Activated naive CD8-positive, alpha-beta T cell (primary cell): ENCODE measurements around the gene TNFSF10.
A peak's percentile ranks its signal among the peaks of the same experiment; 100 is the strongest.

ENCODE experiments used
- H3K27ac Mint-ChIP-seq: one replicate; pipeline ENCODE4 v1.8.0; 2021; ENCODE audit warnings: mixed read lengths
- H3K27me3 Mint-ChIP-seq: one replicate; pipeline ENCODE4 v1.8.0; 2021; ENCODE audit warnings: mixed read lengths
- H3K36me3 Mint-ChIP-seq: one replicate; pipeline ENCODE4 v1.8.0; 2021; ENCODE audit warnings: mixed read lengths
- H3K4me1 Mint-ChIP-seq: one replicate; pipeline ENCODE4 v1.8.0; 2021; ENCODE audit warnings: low read depth, mixed read lengths
- H3K4me3 Mint-ChIP-seq: one replicate; pipeline ENCODE4 v1.8.0; 2021; ENCODE audit warnings: mild to moderate bottlenecking, mixed read lengths
- H3K9me3 Mint-ChIP-seq: one replicate; pipeline ENCODE4 v1.8.0; 2021; ENCODE audit warnings: low read depth, mixed read lengths

Gene TNFSF10

GRCh38 chr3:172552607-172553006 is 29.4 kb upstream of the TNFSF10 start:
- Mint-ChIP-seq H3K4me1 (peaks cover 19% of the 10 kb centered on the region), H3K9me3 (no peaks in the 10 kb centered on the region), H3K27ac (no peak overlapping the region), H3K27me3 (no peaks in the 10 kb centered on the region), H3K36me3 (no peaks in the 10 kb centered on the region), H3K4me3 (no peak overlapping the region)

DNA sequence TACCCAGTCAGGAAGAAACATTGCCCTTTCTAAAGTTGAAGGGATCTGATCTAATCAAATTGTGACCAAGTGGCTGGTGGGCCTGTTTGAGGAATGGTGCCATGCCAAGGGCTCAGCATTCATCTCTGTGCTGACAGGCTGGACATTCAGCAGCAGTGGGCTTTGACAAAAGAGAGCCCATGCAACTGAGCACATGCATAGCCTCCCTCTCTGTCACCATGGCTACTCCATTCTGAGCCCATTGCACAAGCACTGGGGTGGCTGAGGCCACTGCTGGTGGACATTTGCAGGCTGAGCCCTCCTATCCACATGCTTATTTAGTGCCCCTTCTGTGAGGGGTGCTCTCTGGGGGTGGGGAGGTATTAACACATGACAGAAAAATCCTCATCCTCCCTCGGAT is 28.6 kb upstream of the TNFSF10 start:
- H3K4me1 Mint-ChIP-seq: peaks cover 21% of the 10 kb centered on the region
- H3K9me3 Mint-ChIP-seq: no peaks in the 10 kb centered on the region
- H3K36me3 Mint-ChIP-seq: no peaks in the 10 kb centered on the region
- H3K27me3 Mint-ChIP-seq: no peaks in the 10 kb centered on the region
- no peak overlapping the region for H3K27ac Mint-ChIP-seq
- no peak overlapping the region for H3K4me3 Mint-ChIP-seq

DNA sequence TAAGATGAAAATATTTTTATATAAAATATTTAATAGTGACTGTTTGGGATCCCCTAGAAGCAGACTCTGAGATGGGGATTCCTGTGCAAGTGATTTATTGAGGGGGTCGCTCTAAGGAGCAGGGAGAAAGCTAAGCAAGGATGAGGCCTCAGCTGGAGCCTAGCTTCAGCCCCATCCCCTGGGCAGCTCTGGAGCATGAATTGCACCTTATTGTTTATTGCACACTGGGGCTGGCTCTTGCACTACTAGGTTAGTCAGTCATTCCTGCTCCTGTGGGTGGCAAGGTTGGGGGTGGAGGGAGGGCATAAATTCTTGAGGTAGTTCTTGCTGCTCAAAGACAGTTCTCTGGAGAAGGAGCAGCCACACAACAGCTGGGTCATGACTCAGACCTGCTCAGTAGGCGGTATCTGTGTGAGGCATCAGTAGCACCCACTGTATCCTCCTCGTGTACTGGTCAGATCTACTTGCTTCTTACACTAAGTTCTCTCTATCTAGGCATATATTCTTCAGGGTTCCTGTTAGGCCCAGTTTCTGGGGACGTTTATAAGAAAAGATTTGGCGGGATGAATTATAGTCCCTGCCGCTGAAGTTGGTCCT is 27.2 kb upstream of the TNFSF10 start:
- Mint-ChIP-seq H3K4me3 (peak overlapping the region; percentile 12), H3K9me3 (no peaks in the 10 kb centered on the region), H3K36me3 (no peaks in the 10 kb centered on the region), H3K27me3 (no peaks in the 10 kb centered on the region), H3K4me1 (peaks cover 30% of the 10 kb centered on the region), H3K27ac (peak overlapping the region; percentile 70)

GRCh38 chr3:172549144-172549543 is 25.9 kb upstream of the TNFSF10 start:
- H3K27ac Mint-ChIP-seq: no peak overlapping the region
- H3K27me3 Mint-ChIP-seq: no peaks in the 10 kb centered on the region
- H3K9me3 Mint-ChIP-seq: no peaks in the 10 kb centered on the region
- peaks cover 30% of the 10 kb centered on the region for H3K4me1 Mint-ChIP-seq
- H3K4me3 Mint-ChIP-seq: no peak overlapping the region
- no peaks in the 10 kb centered on the region for H3K36me3 Mint-ChIP-seq

- Mint-ChIP-seq H3K27me3 (no peaks in the 10 kb centered on the region), H3K27ac (peak overlapping the region; percentile 10), H3K4me3 (no peak overlapping the region), H3K36me3 (no peaks in the 10 kb centered on the region), H3K9me3 (no peaks in the 10 kb centered on the region), H3K4me1 (peaks cover 30% of the 10 kb centered on the region)
Measured at GRCh38 chr3:172546628-172547214, 23.5 kb upstream of the TNFSF10 start.

DNA sequence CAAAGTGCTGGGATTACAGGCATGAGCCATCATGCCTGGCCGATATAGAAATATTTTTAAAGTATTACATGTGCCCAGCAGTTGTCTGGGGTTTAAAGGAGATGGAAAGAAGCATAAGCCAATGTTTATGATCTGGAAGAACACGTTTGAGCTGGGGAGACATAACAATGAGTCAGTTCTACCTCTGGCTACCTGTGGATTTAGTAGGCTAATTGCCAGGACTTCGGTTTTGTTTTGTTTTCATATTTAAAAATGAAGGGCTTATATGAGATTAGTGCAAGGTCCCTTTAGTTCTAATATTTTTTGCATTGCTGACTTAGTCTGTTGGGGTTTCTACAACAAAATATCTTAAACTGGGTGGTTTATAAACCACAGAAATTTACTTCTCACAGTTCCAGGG is 22.9 kb upstream of the TNFSF10 start:
- H3K9me3 Mint-ChIP-seq: no peaks in the 10 kb centered on the region
- no peaks in the 10 kb centered on the region for H3K36me3 Mint-ChIP-seq
- no peak overlapping the region for H3K27ac Mint-ChIP-seq
- H3K27me3 Mint-ChIP-seq: no peaks in the 10 kb centered on the region
- H3K4me3 Mint-ChIP-seq: no peak overlapping the region
- peaks cover 29% of the 10 kb centered on the region for H3K4me1 Mint-ChIP-seq

- H3K9me3 Mint-ChIP-seq: no peaks in the 10 kb centered on the region
- no peak overlapping the region for H3K27ac Mint-ChIP-seq
- no peaks in the 10 kb centered on the region for H3K27me3 Mint-ChIP-seq
- peaks cover 18% of the 10 kb centered on the region for H3K4me1 Mint-ChIP-seq
- no peak overlapping the region for H3K4me3 Mint-ChIP-seq
- H3K36me3 Mint-ChIP-seq: no peaks in the 10 kb centered on the region
Measured at GRCh38 chr3:172544404-172544803, 21.2 kb upstream of the TNFSF10 start.

GRCh38 chr3:172543884-172544283 is 20.7 kb upstream of the TNFSF10 start:
- Mint-ChIP-seq H3K4me3 (no peak overlapping the region), H3K4me1 (peaks cover 17% of the 10 kb centered on the region), H3K27me3 (no peaks in the 10 kb centered on the region), H3K36me3 (no peaks in the 10 kb centered on the region), H3K9me3 (no peaks in the 10 kb centered on the region), H3K27ac (no peak overlapping the region)

- Mint-ChIP-seq H3K4me1 (peaks cover 21% of the 10 kb centered on the region), H3K27me3 (no peaks in the 10 kb centered on the region), H3K4me3 (no peak overlapping the region), H3K9me3 (no peaks in the 10 kb centered on the region), H3K36me3 (no peaks in the 10 kb centered on the region), H3K27ac (no peak overlapping the region)
Measured at GRCh38 chr3:172543419-172543818, 20.2 kb upstream of the TNFSF10 start.

DNA sequence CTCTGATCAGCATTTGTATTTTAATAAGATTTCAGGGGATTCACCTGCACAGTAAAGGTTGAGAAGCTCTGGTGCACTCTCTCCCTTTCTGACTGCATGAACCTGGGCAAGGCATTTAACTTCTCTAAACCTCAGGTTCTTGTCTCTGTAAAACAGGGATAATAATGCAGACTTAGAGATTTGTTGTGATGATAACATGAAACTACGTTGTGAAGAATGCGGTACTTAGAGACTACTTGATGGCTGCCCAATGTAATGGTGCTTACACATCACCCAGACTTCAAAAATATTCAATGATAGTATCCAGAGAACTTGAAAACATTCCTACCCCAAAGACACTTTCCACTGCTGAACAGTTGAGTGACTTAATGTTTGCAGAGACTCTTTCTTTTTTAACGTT is 19.8 kb upstream of the TNFSF10 start:
- Mint-ChIP-seq H3K4me3 (no peak overlapping the region), H3K27ac (no peak overlapping the region), H3K36me3 (no peaks in the 10 kb centered on the region), H3K9me3 (no peaks in the 10 kb centered on the region), H3K27me3 (no peaks in the 10 kb centered on the region), H3K4me1 (peaks cover 23% of the 10 kb centered on the region)

DNA sequence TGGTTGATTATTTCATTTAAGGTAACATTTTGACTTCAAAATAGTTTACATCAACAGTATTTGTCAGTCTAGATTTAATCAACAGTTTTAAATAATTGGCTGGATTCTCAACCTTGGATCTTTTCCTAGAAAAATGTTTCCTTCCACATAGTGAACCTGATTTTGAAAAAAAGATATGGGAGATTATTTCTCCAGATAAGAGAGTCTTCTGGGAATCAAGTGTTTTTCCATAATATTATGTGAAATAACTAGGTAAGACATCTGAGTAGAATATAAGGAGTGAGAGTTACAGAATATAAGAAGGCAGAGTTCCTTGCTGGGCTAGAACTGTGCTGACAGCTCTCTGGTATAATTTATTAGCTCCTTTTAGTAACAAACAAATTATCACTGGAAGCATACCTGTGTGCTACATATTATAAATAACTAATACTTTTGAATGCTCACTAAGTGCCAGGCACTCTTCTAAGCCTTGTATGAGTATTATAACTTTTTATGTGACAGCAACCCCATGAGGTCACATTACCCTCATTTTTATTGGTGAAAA is 18.8 kb upstream of the TNFSF10 start:
- Mint-ChIP-seq H3K27ac (no peak overlapping the region), H3K4me1 (peaks cover 29% of the 10 kb centered on the region), H3K4me3 (no peak overlapping the region), H3K36me3 (no peaks in the 10 kb centered on the region), H3K9me3 (no peaks in the 10 kb centered on the region), H3K27me3 (no peaks in the 10 kb centered on the region)

GRCh38 chr3:172540049-172540448 is 16.8 kb upstream of the TNFSF10 start:
- Mint-ChIP-seq H3K4me3 (no peak overlapping the region), H3K9me3 (no peaks in the 10 kb centered on the region), H3K27me3 (no peaks in the 10 kb centered on the region), H3K36me3 (no peaks in the 10 kb centered on the region), H3K27ac (no peak overlapping the region), H3K4me1 (peaks cover 28% of the 10 kb centered on the region)

GRCh38 chr3:172539273-172539672 is 16.0 kb upstream of the TNFSF10 start:
- no peaks in the 10 kb centered on the region for H3K9me3 Mint-ChIP-seq
- H3K4me1 Mint-ChIP-seq: peaks cover 28% of the 10 kb centered on the region
- H3K36me3 Mint-ChIP-seq: no peaks in the 10 kb centered on the region
- H3K4me3 Mint-ChIP-seq: no peak overlapping the region
- H3K27me3 Mint-ChIP-seq: no peaks in the 10 kb centered on the region
- H3K27ac Mint-ChIP-seq: no peak overlapping the region

DNA sequence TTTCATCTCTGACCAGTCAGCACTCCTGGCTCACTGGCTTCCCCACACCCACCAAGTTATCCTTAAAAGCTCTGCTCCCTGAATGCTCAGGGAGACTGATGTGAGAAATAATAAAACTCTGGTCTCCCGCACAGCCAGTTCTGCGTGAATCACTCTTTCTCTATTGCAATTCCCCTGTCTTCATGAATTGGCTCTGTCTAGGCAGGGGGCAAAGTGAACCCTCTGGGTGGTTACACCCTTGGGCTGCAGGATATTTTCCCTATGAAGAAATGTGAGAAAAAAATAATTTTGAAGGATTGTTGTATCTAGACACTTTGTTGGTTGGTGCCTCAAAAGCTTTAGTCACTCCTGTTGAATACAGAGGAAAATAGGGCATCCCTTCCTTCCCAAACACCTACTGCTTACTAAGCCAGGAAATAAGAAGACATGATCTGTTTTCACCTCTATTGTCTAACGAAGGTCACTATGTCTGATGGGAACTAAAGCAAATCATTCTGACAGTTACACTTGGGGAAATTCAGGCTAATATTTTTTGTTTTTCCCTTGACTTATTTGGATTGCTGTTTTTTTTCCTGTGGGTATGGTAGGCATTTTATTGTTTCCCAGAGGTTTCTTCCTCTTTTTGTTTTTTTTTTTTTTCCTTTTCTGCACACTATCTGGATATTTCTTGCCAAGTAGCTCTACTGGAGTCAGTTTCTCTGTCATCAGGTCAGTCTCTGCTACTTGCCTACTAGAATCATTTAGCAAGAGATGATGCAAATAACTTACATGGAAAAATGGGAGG is 15.3 kb upstream of the TNFSF10 start:
- H3K9me3 Mint-ChIP-seq: no peaks in the 10 kb centered on the region
- H3K4me3 Mint-ChIP-seq: no peak overlapping the region
- peaks cover 28% of the 10 kb centered on the region for H3K4me1 Mint-ChIP-seq
- no peaks in the 10 kb centered on the region for H3K27me3 Mint-ChIP-seq
- H3K36me3 Mint-ChIP-seq: no peaks in the 10 kb centered on the region
- H3K27ac Mint-ChIP-seq: peak overlapping the region; percentile 55

GRCh38 chr3:172537507-172538158 is 14.4 kb upstream of the TNFSF10 start:
- Mint-ChIP-seq H3K27ac (peak overlapping the region; percentile 55), H3K4me3 (no peak overlapping the region), H3K36me3 (no peaks in the 10 kb centered on the region), H3K27me3 (no peaks in the 10 kb centered on the region), H3K4me1 (peaks cover 28% of the 10 kb centered on the region), H3K9me3 (no peaks in the 10 kb centered on the region)
